HFFc6 (cell line): ENCODE results near the gene SLC38A1. TPM values are rescaled to one million over a fixed set of nuclear protein-coding genes. Genes with fewer than 3 reads are reported as not detected.

Experiments used
- DNase-seq: peaks from one replicate; pipeline ENCODE4 v3.0.0-alpha.2; 2018
- H3K27ac Mint-ChIP-seq: 2 replicates; pipeline ENCODE4 v1.8.0; 2020; ENCODE audit warnings: mild to moderate bottlenecking, mixed read lengths
- H3K27me3 Mint-ChIP-seq: 2 replicates; pipeline ENCODE4 v1.8.0; 2021; ENCODE audit warnings: mild to moderate bottlenecking, moderate library complexity, mixed read lengths; ENCODE audit not compliant: insufficient read depth
- H3K36me3 Mint-ChIP-seq: 2 replicates; pipeline ENCODE4 v1.8.0; 2021; ENCODE audit warnings: low read depth, mixed read lengths
- H3K4me1 Mint-ChIP-seq: 2 replicates; pipeline ENCODE4 v1.8.0; 2020; ENCODE audit warnings: low read depth, mixed read lengths
- H3K4me3 Mint-ChIP-seq: 2 replicates; pipeline ENCODE4 v1.8.0; 2020; ENCODE audit warnings: mild to moderate bottlenecking, moderate library complexity, mixed read lengths
- H3K9me3 Mint-ChIP-seq: 2 replicates; pipeline ENCODE4 v1.8.0; 2020; ENCODE audit warnings: mild to moderate bottlenecking, mixed read lengths
- total RNA-seq, 6 experiments: library from RNA; stranded (reverse); fragmentation: NEBNext Ultra II Directional; extraction: Animal tissue kit (Norgen Biotek cat#: 25700); gene quantifications; 2 replicates in 1 of 6; 3 replicates in 5 of 6; pipeline ENCODE4 v1.2.3, GENCODE V29; 2021
- TF ChIP-seq, protein P1 (sequence below): fragments of 200-600 bp; sonication (generic); IDR thresholded peaks from 2 replicates; pipeline ENCODE4 v1.5.0; 2021; ENCODE audit warnings: antibody characterized with exemption, mild to moderate bottlenecking

Gene SLC38A1
- total RNA-seq, 6 experiments from 2014 or later, result 78.2 to 98.5 (median 88.6) TPM

DNA sequence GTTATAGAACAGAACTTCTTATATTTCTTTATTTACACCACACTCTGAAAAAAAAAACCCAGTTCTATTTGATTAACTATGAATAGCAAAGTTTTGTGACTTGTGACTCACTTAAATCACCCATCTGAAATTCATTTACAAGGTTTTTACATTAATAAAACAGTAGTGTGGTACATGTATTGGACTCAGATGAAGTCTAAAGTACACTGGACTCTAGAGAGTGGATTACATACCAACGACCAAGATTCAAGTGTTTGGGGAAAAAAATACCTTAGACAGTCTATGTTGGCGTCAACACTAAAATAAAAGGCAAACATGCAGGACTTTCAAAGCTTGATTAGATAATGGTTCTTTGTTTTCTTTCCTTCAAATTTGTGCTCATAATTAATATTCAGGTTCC lies 85.7 kb downstream of the SLC38A1 start:
- TF ChIP-seq, protein P1, sequence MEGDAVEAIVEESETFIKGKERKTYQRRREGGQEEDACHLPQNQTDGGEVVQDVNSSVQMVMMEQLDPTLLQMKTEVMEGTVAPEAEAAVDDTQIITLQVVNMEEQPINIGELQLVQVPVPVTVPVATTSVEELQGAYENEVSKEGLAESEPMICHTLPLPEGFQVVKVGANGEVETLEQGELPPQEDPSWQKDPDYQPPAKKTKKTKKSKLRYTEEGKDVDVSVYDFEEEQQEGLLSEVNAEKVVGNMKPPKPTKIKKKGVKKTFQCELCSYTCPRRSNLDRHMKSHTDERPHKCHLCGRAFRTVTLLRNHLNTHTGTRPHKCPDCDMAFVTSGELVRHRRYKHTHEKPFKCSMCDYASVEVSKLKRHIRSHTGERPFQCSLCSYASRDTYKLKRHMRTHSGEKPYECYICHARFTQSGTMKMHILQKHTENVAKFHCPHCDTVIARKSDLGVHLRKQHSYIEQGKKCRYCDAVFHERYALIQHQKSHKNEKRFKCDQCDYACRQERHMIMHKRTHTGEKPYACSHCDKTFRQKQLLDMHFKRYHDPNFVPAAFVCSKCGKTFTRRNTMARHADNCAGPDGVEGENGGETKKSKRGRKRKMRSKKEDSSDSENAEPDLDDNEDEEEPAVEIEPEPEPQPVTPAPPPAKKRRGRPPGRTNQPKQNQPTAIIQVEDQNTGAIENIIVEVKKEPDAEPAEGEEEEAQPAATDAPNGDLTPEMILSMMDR, result no peak
- peaks cover 2% of the 10 kb centered on the region; the same call in 1 of the 2 replicates for H3K27me3 Mint-ChIP-seq
- H3K9me3 Mint-ChIP-seq, result no peaks in the 10 kb centered on the region
- no peak overlapping the region for H3K4me3 Mint-ChIP-seq
- DNase-seq, result no peak
- H3K4me1 Mint-ChIP-seq, result peaks cover 13% of the 10 kb centered on the region
- H3K36me3 Mint-ChIP-seq, result peaks cover 11% of the 10 kb centered on the region
- H3K27ac Mint-ChIP-seq, result no peak overlapping the region

DNA sequence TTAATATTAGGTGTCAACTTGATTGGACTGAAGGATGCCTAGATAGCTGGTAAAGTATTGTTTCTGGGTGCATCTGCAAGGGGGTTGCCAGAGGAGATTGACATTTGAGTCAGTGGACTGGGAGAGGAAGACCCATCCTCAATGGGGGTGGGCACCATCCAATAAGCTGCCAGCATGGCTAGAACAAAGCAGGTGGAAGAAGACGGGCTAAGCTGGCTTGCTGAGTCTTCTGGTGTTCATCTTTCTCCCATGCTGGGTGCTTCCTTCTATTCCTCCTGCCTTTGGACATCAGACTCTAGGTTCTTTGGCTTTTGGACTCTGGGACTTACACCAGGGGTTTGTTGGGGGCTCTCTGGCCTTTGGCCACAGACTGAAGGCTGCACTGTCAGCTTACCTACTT lies 87.4 kb downstream of the SLC38A1 start:
- no peak for DNase-seq
- Mint-ChIP-seq H3K27ac (no peak overlapping the region), H3K4me3 (no peak overlapping the region), H3K36me3 (no peaks in the 10 kb centered on the region), H3K4me1 (no peaks in the 10 kb centered on the region), H3K27me3 (peaks cover 2% of the 10 kb centered on the region; the same call in 1 of the 2 replicates), H3K9me3 (no peaks in the 10 kb centered on the region)
- TF ChIP-seq, protein P1, result no peak

DNA sequence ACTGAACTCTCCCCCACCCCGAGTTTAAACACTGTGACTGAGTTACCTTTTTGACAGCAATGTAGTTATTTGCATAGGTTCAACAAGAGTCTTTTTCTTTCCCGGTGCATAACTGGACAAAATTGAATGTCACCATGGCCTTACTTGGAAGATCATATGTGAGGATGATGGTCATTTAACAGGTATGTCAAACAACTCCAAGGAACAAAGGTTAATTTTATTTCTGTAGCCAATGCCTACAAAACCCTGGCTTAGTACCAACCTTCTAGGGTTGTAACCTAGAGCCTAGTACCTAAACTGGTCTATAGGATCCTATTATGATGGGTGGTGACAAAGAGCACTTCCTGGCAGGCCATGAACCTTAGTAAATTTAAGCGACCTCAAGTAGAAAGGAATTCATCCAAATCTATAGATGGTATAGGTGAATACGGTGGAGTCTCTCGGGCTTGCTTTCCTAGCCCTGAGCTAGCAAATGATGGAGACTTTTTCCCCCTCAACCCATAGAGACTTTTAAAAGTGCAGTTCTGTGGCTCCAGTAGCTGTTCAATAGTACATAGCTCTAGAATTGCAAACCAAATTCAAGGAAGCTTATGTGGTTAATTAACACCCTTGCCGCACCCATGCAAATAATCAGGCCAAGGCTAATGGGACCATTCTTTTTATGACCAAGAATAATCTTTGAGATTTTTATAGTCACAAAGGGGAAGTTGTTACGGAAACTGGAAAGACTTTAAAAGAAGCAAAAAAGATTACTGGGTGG lies 89.0 kb downstream of the SLC38A1 start:
- DNase-seq, result no peak
- H3K27me3 Mint-ChIP-seq, result peaks cover 2% of the 10 kb centered on the region; the same call in 1 of the 2 replicates

DNA sequence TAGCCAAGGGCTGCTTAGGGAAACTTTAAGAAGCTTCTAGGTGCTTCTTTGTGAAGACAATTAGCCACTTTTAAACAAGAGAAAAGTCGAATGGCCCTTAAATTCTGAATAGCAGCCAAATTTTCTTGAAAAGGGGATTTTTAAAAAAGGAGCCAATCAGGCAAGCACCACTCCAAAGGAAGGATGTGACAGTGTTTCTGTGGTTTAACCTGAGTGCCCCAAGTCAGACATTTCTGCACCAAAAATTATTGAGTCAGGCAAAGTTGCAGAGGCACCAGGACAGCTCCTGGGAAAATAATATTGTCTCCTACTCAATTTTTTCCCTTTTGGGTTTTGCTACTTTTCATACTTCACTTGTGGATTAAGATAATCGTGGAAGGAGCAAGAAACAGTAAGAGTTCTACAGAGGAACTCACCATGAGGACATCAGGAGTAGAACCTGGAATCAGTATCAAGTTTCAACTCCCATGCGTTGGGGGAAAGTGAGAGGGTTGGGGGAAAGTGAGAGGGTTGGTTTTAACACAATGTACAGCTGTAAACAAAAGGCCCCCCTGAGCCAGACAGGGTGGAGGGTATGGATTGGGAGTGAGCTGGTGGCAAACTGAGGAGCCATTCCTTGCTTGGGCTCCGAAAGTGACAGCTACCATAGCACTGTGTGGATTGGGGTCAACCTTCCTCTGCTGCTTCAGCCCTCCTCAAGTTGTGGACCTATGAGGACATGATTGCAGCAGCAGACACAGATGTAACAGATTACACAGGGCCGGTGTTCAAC lies 90.8 kb downstream of the SLC38A1 start:
- no peaks in the 10 kb centered on the region for H3K9me3 Mint-ChIP-seq
- no peak for DNase-seq
- no peak overlapping the region for H3K27ac Mint-ChIP-seq
- TF ChIP-seq, protein P1, result no peak
- no peaks in the 10 kb centered on the region for H3K36me3 Mint-ChIP-seq
- no peaks in the 10 kb centered on the region for H3K4me1 Mint-ChIP-seq
- peaks cover 4% of the 10 kb centered on the region for H3K27me3 Mint-ChIP-seq
- H3K4me3 Mint-ChIP-seq, result no peak overlapping the region

More for the DNA sequence above, 89.0 kb downstream of the SLC38A1 start:
- Mint-ChIP-seq H3K27ac (no peak overlapping the region), H3K36me3 (no peaks in the 10 kb centered on the region), H3K9me3 (no peaks in the 10 kb centered on the region), H3K4me1 (no peaks in the 10 kb centered on the region), H3K4me3 (no peak overlapping the region)
- TF ChIP-seq, protein P1, result no peak

DNA sequence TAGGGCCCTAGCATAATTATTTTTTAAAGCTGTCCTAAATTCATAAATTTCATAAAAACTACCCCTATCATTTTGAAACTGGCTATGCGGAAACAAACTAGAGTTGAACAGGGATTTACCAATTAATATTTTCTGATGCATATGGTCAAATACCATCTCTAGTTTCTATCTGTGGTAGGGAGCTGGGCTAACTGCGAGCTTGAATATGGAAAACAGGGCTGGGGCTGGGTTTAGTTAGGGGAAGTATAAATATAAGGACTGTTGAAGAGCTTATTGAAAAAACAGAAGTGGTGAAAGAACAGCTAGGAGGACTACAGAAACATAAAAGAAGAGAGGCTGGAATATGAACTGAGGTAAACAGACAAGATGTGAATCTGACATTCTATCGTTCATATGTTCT lies 91.8 kb downstream of the SLC38A1 start:
- Mint-ChIP-seq H3K4me1 (no peaks in the 10 kb centered on the region), H3K27ac (no peak overlapping the region), H3K9me3 (no peaks in the 10 kb centered on the region), H3K27me3 (peaks cover 4% of the 10 kb centered on the region), H3K36me3 (no peaks in the 10 kb centered on the region), H3K4me3 (no peak overlapping the region)
- DNase-seq, result no peak
- TF ChIP-seq, protein P1, result no peak
